ENCODE measurements around the gene MGAT3.

Gene MGAT3

DNA sequence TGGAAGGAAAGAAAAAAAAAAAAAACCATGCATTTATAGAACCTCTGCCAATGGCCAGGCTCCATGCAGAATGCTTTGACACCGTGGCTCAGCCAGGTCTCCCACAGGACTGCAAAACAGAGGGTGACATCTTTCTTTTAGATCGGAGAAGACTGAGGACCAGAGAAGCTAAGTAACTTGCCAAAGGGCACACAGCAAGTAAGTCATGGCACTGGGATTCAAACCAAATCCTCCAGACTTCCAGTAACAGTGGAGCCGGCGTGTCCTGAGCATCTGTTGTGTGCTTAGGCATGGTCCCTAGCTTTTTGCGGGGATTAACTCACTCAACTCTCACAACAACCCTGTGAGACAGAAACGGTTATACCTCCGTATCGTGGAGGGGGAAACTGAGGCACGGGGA, 20.7 kb downstream of the MGAT3 start:
- TF ChIP-seq, protein P1, sequence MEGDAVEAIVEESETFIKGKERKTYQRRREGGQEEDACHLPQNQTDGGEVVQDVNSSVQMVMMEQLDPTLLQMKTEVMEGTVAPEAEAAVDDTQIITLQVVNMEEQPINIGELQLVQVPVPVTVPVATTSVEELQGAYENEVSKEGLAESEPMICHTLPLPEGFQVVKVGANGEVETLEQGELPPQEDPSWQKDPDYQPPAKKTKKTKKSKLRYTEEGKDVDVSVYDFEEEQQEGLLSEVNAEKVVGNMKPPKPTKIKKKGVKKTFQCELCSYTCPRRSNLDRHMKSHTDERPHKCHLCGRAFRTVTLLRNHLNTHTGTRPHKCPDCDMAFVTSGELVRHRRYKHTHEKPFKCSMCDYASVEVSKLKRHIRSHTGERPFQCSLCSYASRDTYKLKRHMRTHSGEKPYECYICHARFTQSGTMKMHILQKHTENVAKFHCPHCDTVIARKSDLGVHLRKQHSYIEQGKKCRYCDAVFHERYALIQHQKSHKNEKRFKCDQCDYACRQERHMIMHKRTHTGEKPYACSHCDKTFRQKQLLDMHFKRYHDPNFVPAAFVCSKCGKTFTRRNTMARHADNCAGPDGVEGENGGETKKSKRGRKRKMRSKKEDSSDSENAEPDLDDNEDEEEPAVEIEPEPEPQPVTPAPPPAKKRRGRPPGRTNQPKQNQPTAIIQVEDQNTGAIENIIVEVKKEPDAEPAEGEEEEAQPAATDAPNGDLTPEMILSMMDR (IDR thresholded peaks at IDR 0.05), result no peak

DNA sequence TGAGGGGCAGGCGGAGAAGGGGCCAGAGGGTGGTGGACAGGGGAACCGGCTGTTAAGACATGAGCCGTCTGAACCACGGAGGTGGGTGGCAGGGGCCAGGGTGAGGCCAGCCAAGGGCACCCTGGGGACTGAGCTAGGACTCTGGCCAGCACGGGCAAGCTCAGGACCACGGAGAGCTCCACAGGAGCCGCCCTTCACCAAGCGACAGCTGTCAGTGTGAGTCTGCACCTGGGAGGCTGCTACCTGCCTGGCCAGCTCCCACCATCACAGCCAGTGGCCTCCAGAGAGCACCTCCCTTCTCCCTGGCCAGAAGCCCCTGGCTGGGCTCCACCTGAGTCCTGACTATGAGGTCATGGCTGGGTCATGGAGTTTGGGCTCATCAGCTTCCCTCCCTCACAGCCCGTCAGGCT, 21.6 kb downstream of the MGAT3 start:
- TF ChIP-seq, protein P1 (IDR thresholded peaks at IDR 0.05), result no peak

DNA sequence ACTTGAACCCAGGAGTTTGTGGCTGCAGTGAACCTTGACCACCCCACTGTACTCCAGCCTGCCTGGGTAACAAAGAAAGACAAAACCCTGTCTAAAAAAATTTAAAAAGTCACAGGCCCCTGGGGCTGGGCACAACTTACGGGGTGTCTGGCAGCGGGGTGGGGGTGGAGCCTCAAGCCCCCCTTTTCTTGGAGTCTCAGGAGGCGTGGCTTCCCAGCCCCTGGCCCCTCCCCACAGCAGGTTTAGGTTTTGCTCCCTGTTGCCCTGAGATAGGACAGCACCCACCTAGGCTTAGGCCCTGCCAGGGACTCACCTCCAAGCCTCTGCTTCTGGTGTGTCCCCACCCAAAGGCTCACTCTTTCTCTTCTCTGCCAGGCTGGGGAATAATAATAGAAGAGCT, 22.4 kb downstream of the MGAT3 start:
- TF ChIP-seq, protein P1 (IDR thresholded peaks at IDR 0.05), result no peak

DNA sequence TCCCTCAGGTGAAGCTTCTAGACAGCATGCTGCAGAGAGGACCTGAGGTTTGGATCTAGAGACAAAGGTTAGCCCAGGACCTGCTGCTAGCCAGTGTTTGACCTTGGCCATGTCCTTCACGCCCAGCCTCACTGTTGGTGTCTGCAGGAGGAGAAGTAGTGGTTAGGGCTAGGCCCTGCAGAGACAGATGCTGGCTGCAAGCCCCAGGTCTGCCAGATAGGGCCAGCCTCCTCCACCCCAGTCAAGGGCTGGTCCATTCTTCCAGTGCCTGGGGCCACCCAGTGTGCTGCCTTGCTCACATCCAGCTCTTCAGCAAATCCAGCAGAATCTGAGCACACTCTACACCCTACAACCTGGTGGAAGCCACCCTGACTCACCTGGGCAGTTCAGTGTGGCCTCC, 23.7 kb downstream of the MGAT3 start:
- TF ChIP-seq, protein P1 (IDR thresholded peaks at IDR 0.05), result no peak

DNA sequence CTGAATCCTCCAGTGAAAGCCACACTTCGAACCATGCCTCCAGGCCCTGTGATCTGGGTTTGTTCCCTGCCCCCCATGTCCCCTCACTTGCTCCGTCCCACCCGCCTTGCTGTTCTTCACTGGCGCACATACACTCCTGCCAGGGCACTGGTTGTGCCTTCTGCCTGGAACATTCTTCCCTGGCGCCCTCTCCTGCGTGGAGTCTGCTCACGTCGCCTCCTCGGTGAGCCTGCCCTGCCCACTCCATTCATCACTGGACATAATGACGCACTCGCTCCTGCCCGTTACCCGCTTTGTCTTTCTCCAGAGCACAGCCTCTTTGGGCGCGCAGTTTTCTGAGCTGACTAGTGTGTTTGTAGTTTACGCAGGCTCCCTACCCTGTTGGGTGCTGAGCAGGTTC, 24.2 kb downstream of the MGAT3 start:
- TF ChIP-seq, protein P1 (IDR thresholded peaks at IDR 0.05), result no peak

DNA sequence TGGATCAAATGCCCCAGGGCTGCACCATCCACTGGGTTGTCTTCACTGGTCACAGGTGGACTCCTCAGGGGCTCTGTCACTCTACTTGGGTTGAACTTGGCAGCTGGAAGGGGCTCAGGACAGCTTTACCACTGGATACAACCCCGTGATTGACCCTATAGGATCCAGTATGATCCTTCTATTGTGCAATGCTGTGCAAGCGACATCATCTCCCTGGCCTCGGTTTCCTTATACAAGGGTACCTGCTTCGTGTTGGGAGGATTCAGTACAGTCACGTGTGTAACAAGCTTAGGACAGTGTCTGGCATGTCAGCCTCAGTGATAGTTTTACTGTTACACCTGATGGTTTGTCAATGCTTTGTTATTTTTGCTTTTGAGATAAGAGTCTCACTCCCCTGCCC, 24.8 kb downstream of the MGAT3 start:
- TF ChIP-seq, protein P1 (IDR thresholded peaks at IDR 0.05), result no peak

DNA sequence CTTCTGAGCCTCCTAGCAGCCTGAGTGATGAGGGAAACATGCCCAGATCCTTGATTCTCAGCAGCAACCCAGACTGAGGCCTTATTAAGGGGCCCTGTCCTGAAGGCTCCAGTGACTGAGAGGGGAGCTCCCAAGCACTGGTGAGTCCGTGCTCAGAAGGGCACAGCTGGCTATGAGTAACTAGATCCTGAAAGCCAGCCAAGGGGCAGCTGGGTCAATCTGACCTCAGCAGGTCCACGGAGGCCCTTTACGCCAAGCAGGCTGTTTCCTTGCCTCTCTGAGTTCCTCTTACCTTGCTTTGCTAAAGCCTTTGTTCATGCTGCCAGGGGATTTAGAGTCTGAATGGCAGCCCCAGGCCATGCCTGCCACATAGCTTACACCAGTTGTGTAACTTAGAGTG, 26.0 kb downstream of the MGAT3 start:
- TF ChIP-seq, protein P1 (IDR thresholded peaks at IDR 0.05), result no peak
